SU-DHL-6 (cell line): Measurements from ENCODE around the gene THSD4.
"Not testable (repeated sequence)": the region's sequence is repeated elsewhere in the genome, so short reads cannot be mapped to it uniquely, and the experiment has no call there.

ENCODE experiments used
- H2AFZ ChIP-seq: fragments of 200-600 bp; sonication (generic); 2 replicates; pipeline ENCODE4 v1.6.1; 2014; ENCODE audit warnings: low read depth, mild to moderate bottlenecking, moderate library complexity, mixed read lengths, antibody characterized with exemption, low read length; ENCODE audit not compliant: severe bottlenecking
- H3F3A ChIP-seq: fragments of 200-600 bp; shearing (Covaris generic); 2 replicates; pipeline ENCODE4 v1.6.0; 2016; ENCODE audit warnings: antibody characterized with exemption, mild to moderate bottlenecking; ENCODE audit not compliant: insufficient read depth
- H3K27ac ChIP-seq: fragments of 200-600 bp; sonication (generic); 2 replicates; pipeline ENCODE4 v1.5.1; 2016; ENCODE audit warnings: low read depth, mild to moderate bottlenecking, low read length, moderate library complexity, mixed read lengths
- H3K27me3 ChIP-seq: fragments of 200-600 bp; sonication (generic), shearing (Covaris generic); 2 replicates; pipeline ENCODE4 v1.6.0; 2014; ENCODE audit warnings: mild to moderate bottlenecking, low read length
- H3K36me3 ChIP-seq: fragments of 200-600 bp; sonication (generic); 2 replicates; pipeline ENCODE4 v1.6.1; 2014; ENCODE audit warnings: mild to moderate bottlenecking, low read length, mixed read lengths
- H3K4me2 ChIP-seq: fragments of 300-600, 200-600 bp; shearing (Covaris generic), sonication (generic); 2 replicates; pipeline ENCODE4 v1.6.0; 2014; ENCODE audit warnings: low read length, low read depth, mild to moderate bottlenecking; ENCODE audit not compliant: poor library complexity, severe bottlenecking
- H3K4me3 ChIP-seq: fragments of 200-600 bp; sonication (generic); 2 replicates; pipeline ENCODE4 v1.5.1; 2014; ENCODE audit warnings: antibody characterized with exemption, low read length, mild to moderate bottlenecking, mixed read lengths; ENCODE audit not compliant: insufficient read depth, poor library complexity, severe bottlenecking
- H3K79me2 ChIP-seq: fragments of 200-600 bp; sonication (generic); 2 replicates; pipeline ENCODE4 v1.6.1; 2014; ENCODE audit warnings: mild to moderate bottlenecking, low read length, moderate library complexity; ENCODE audit not compliant: insufficient read depth
- H3K9ac ChIP-seq: fragments of 200-600 bp; sonication (generic); 2 replicates; pipeline ENCODE4 v1.7.0; 2014; ENCODE audit warnings: mild to moderate bottlenecking, low read length
- H3K9me2 ChIP-seq: fragments of 200-600 bp; sonication (generic); replicated peaks from 2 replicates; pipeline ENCODE4 v1.6.1; 2014; ENCODE audit warnings: low read length; ENCODE audit not compliant: insufficient read depth
- H3K9me3 ChIP-seq: fragments of 200-600 bp; sonication (generic); 2 replicates; pipeline ENCODE4 v1.6.1; 2014; ENCODE audit warnings: low read length, mixed read lengths; ENCODE audit not compliant: insufficient read depth
- H4K20me1 ChIP-seq: fragments of 200-600 bp; sonication (generic); 2 replicates; pipeline ENCODE4 v1.6.1; 2014; ENCODE audit warnings: low read depth, mild to moderate bottlenecking, antibody characterized with exemption, low read length, moderate library complexity, mixed read lengths
- EZH2phosphoT487 ChIP-seq: fragments of 200-600 bp; sonication (generic), shearing (Covaris generic); conservative IDR thresholded peaks from 2 replicates; pipeline ENCODE4 v1.6.1; 2018; ENCODE audit warnings: mild to moderate bottlenecking, antibody characterized with exemption, low read length, moderate library complexity, mixed read lengths
- TF ChIP-seq, protein P1 (sequence below): fragments of 200-600 bp; sonication (generic); IDR thresholded peaks from one replicate; pipeline ENCODE4 v1.5.1; 2017; ENCODE audit warnings: antibody characterized with exemption, mild to moderate bottlenecking, low read length, moderate library complexity; ENCODE audit not compliant: insufficient read depth, poor library complexity, severe bottlenecking

The THSD4 gene

GRCh38 chr15:71168166-71168834, 53.0 kb downstream of the THSD4 start:
- Histone ChIP-seq H3K4me2 (no peak overlapping the region), H3K27me3 (no peaks in the 10 kb centered on the region), H4K20me1 (no peaks in the 10 kb centered on the region), H3F3A (no peaks in the 10 kb centered on the region), H2AFZ (no peak overlapping the region), H3K27ac (no peak overlapping the region), H3K9me3 (peaks cover 12% of the 10 kb centered on the region; the same call in 1 of the 2 replicates), H3K9ac (no peak overlapping the region), H3K4me3 (no peak overlapping the region), H3K9me2 (0 out of 2 replicates have a peak, but pooled peaks cover 3% of the 10 kb centered on the region), H3K36me3 (no peaks in the 10 kb centered on the region), H3K79me2 (no peaks in the 10 kb centered on the region)
- no peak for TF ChIP-seq EZH2phosphoT487
- TF ChIP-seq, protein P1, sequence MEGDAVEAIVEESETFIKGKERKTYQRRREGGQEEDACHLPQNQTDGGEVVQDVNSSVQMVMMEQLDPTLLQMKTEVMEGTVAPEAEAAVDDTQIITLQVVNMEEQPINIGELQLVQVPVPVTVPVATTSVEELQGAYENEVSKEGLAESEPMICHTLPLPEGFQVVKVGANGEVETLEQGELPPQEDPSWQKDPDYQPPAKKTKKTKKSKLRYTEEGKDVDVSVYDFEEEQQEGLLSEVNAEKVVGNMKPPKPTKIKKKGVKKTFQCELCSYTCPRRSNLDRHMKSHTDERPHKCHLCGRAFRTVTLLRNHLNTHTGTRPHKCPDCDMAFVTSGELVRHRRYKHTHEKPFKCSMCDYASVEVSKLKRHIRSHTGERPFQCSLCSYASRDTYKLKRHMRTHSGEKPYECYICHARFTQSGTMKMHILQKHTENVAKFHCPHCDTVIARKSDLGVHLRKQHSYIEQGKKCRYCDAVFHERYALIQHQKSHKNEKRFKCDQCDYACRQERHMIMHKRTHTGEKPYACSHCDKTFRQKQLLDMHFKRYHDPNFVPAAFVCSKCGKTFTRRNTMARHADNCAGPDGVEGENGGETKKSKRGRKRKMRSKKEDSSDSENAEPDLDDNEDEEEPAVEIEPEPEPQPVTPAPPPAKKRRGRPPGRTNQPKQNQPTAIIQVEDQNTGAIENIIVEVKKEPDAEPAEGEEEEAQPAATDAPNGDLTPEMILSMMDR = no peak

GRCh38 chr15:71170163-71170562, 54.9 kb downstream of the THSD4 start:
- H3K36me3 ChIP-seq = no peaks in the 10 kb centered on the region
- TF ChIP-seq EZH2phosphoT487 = no peak
- TF ChIP-seq, protein P1 = no peak

DNA sequence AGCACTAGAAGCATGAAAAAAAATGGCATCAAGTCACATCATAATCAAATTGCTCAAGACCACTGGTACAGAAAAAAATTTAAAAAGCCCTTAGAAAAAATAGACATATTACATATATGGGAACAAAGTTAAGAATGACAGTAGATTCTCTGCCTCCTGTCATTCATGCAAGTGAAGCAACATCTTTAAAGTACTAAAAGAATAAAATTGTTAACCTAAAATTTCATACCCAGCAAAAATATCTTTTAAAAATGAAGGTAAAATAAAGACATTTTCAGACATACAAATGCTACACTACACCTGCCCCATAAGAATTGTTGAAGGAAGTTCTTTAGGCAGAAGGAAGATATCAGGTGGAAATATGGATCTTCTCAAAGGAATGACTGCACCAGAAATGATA, 55.9 kb downstream of the THSD4 start:
- H3K27ac ChIP-seq = no peak overlapping the region
- H3K36me3 ChIP-seq = no peaks in the 10 kb centered on the region
- 0 out of 2 replicates have a peak, but pooled peaks cover 3% of the 10 kb centered on the region for H3K9me2 ChIP-seq
- no peaks in the 10 kb centered on the region for H3F3A ChIP-seq
- H4K20me1 ChIP-seq = no peaks in the 10 kb centered on the region
- H3K4me2 ChIP-seq = no peak overlapping the region
- H3K9me3 ChIP-seq = peaks cover 12% of the 10 kb centered on the region; the same call in 1 of the 2 replicates
- H3K9ac ChIP-seq = no peak overlapping the region
- no peak overlapping the region for H3K4me3 ChIP-seq
- H2AFZ ChIP-seq = no peak overlapping the region
- no peaks in the 10 kb centered on the region for H3K79me2 ChIP-seq
- TF ChIP-seq, protein P1 = no peak
- no peak for TF ChIP-seq EZH2phosphoT487
- H3K27me3 ChIP-seq = no peaks in the 10 kb centered on the region

More at GRCh38 chr15:71170163-71170562, 54.9 kb downstream of the THSD4 start:
- Histone ChIP-seq H4K20me1 (no peaks in the 10 kb centered on the region), H3K4me2 (no peak overlapping the region), H3K79me2 (no peaks in the 10 kb centered on the region), H3K9ac (no peak overlapping the region), H3K9me2 (0 out of 2 replicates have a peak, but pooled peaks cover 3% of the 10 kb centered on the region), H3K9me3 (peaks cover 12% of the 10 kb centered on the region; the same call in 1 of the 2 replicates), H3F3A (no peaks in the 10 kb centered on the region), H3K4me3 (no peak overlapping the region), H3K27ac (no peak overlapping the region), H3K27me3 (no peaks in the 10 kb centered on the region), H2AFZ (no peak overlapping the region)

- not testable (repeated sequence) for H3K79me2 ChIP-seq, H3K4me3 ChIP-seq, H4K20me1 ChIP-seq, H3K27me3 ChIP-seq, H3K36me3 ChIP-seq, H3K9me2 ChIP-seq, H3K4me2 ChIP-seq, H3F3A ChIP-seq, H3K27ac ChIP-seq, H2AFZ ChIP-seq, H3K9ac ChIP-seq
- peaks cover 12% of the 10 kb centered on the region; the same call in 1 of the 2 replicates for H3K9me3 ChIP-seq
Measured at GRCh38 chr15:71174360-71174759, 59.1 kb downstream of the THSD4 start.
